HepG2 (cell line): ENCODE results near the gene CAPS2. TPM values are rescaled to one million over a fixed set of nuclear protein-coding genes. Genes with fewer than 3 reads are reported as not detected.

Experiments used
- ATAC-seq: fragments of 200-7000 bp; cut with Tn5 transposase; 3 replicates; pipeline ENCODE4 v1.9.1; 2020; ENCODE audit warnings: mild to moderate bottlenecking, moderate library complexity
- BruUV-seq: library from RNA; stranded (reverse); fragments of 400-500 nt; replicated peaks from 2 replicates; lab custom pipeline; 2021; lab: Mats Ljungman, UMichigan
- CTCF ChIA-PET: fragments of 300-600 bp; formaldehyde crosslinking; extraction: SDS; loops from one replicate; lab custom pipeline; 2021; ENCODE audit warnings: low total read pairs, inconsistent platforms, low intra/inter-chr PET ratio; lab: Yijun Ruan, JAX
- POLR2A ChIA-PET: fragments of 350-600 bp; sonication (Branson Sonifier 250); formaldehyde crosslinking; loops from one replicate; lab custom pipeline; 2020; ENCODE audit warnings: antibody characterized with exemption, inconsistent platforms; lab: Yijun Ruan, JAX
- DNase-seq: peaks from one replicate; pipeline ENCODE4 v3.0.0-alpha.2; 2015; ENCODE audit warnings: low spot score
- FAIRE-seq: peaks from 3 replicates; lab custom pipeline; 2011; peaks lifted over from hg19 to GRCh38; lab: Jason Lieb, UNC
- H2AFZ ChIP-seq: one replicate; pipeline ENCODE4 v1.6.1; 2011; ENCODE audit warnings: low read length, inconsistent platforms
- H3K27ac ChIP-seq: fragments of 300-600 bp; 3 replicates; pipeline ENCODE4 v1.8.0; 2011; ENCODE audit warnings: mixed run types, mild to moderate bottlenecking, mixed read lengths, low read length, inconsistent platforms; ENCODE audit not compliant: insufficient read depth; ENCODE audit errors: extremely low read length
- H3K27me3 ChIP-seq, 2 experiments: fragments of 200-600 bp in 1 of 2; 2 replicates in 1 of 2; 3 replicates in 1 of 2; pipeline versions ENCODE4 v1.6.0 to v1.8.0; 2011; ENCODE audit warnings: low read length in 2 of 2, mild to moderate bottlenecking in 2 of 2, moderate library complexity in 2 of 2, inconsistent platforms in 1 of 2; ENCODE audit not compliant: insufficient read depth in 2 of 2, control insufficient read depth in 1 of 2
- H3K36me3 ChIP-seq, 2 experiments: fragments of 200-600 bp in 1 of 2; replicated peaks in 1 of 2; 2 replicates in 1 of 2; 3 replicates in 1 of 2; pipeline versions ENCODE4 v1.5.1 to v1.8.0; 2011; ENCODE audit warnings: low read length in 2 of 2, inconsistent platforms in 1 of 2; ENCODE audit not compliant: insufficient read depth in 2 of 2, control insufficient read depth in 1 of 2
- H3K4me1 ChIP-seq: 2 replicates; pipeline ENCODE4 v1.5.1; 2012; ENCODE audit warnings: low read length, inconsistent platforms; ENCODE audit not compliant: insufficient read depth
- H3K4me2 ChIP-seq: 2 replicates; pipeline ENCODE4 v1.6.0; 2011; ENCODE audit warnings: low read depth, low read length, inconsistent platforms
- H3K4me3 ChIP-seq, 3 experiments: fragments of 200-600 bp in 1 of 3; sonication (generic), shearing (Covaris generic) in 1 of 3; replicated peaks in 1 of 3; 2 replicates each; pipeline ENCODE4 v1.5.1; 2011 to 2016; ENCODE audit warnings: low read length in 3 of 3, inconsistent platforms in 2 of 3, low read depth in 2 of 3, mild to moderate bottlenecking in 2 of 3, control low read depth in 1 of 3, mixed read lengths in 1 of 3; ENCODE audit not compliant: insufficient read depth in 1 of 3
- H3K79me2 ChIP-seq: one replicate; pipeline ENCODE4 v1.6.1; 2011; ENCODE audit warnings: low read length, inconsistent platforms; ENCODE audit not compliant: insufficient read depth
- H3K9ac ChIP-seq: 2 replicates; pipeline ENCODE4 v1.6.0; 2011; ENCODE audit warnings: mild to moderate bottlenecking, low read depth, low read length, inconsistent platforms; ENCODE audit not compliant: insufficient read depth
- H3K9me3 ChIP-seq: 2 replicates; pipeline ENCODE4 v1.5.1; 2012; ENCODE audit warnings: mild to moderate bottlenecking, low read length
- H4K20me1 ChIP-seq: 2 replicates; pipeline ENCODE4 v1.6.0; 2011; ENCODE audit warnings: inconsistent platforms, mild to moderate bottlenecking, low read length, moderate library complexity; ENCODE audit not compliant: insufficient read depth
- CBX1 ChIP-seq: IDR thresholded peaks from one replicate; pipeline ENCODE4 v1.6.1; 2016; ENCODE audit warnings: antibody characterized with exemption, low read depth
- CHD2 ChIP-seq: IDR thresholded peaks from 2 replicates; pipeline ENCODE4 v1.6.1; 2011; ENCODE audit warnings: low read depth, low read length, improper control_type of control experiment
- EED ChIP-seq: sonication (generic); formaldehyde crosslinking; IDR thresholded peaks from 2 replicates; pipeline ENCODE4 v1.5.0; 2020; ENCODE audit warnings: mild to moderate bottlenecking, missing genetic modification reagents
- GPBP1L1 ChIP-seq: sonication (generic); formaldehyde crosslinking; IDR thresholded peaks from 2 replicates; pipeline ENCODE4 v1.5.0; 2020; ENCODE audit warnings: mild to moderate bottlenecking, missing genetic modification reagents
- MIXL1 ChIP-seq: IDR thresholded peaks from 2 replicates; pipeline ENCODE4 v1.6.1; 2016
- MTERF4 ChIP-seq: sonication (generic); formaldehyde crosslinking; IDR thresholded peaks from 2 replicates; pipeline ENCODE4 v1.8.0; 2023; ENCODE audit warnings: mild to moderate bottlenecking, missing genetic modification reagents
- U2AF2 ChIP-seq: fragments of 200-400 bp; formaldehyde crosslinking; IDR thresholded peaks from 2 replicates; pipeline ENCODE4 v1.6.1; 2017; ENCODE audit warnings: low read depth, mild to moderate bottlenecking, low read length
- XBP1 ChIP-seq: sonication (generic); formaldehyde crosslinking; IDR thresholded peaks from 2 replicates; pipeline ENCODE4 v1.5.0; 2020; ENCODE audit warnings: missing genetic modification reagents
- ZNF230 ChIP-seq: sonication (generic); formaldehyde crosslinking; IDR thresholded peaks from 2 replicates; pipeline ENCODE4 v1.4.0; 2020; ENCODE audit warnings: mild to moderate bottlenecking, missing genetic modification reagents
- ZNF562 ChIP-seq: sonication (generic); formaldehyde crosslinking; IDR thresholded peaks from 2 replicates; pipeline ENCODE4 v1.8.0; 2022; ENCODE audit warnings: missing genetic modification reagents, borderline replicate concordance
- ZNF660 ChIP-seq: sonication (generic); formaldehyde crosslinking; IDR thresholded peaks from 2 replicates; pipeline ENCODE4 v1.5.1; 2020; ENCODE audit warnings: mild to moderate bottlenecking, low read depth, missing genetic modification reagents, borderline replicate concordance
- WGBS: methylation state at CpG from one replicate; pipeline ENCODE4 v1.1.6; 2017; ENCODE audit warnings: low lambda C conversion rate; 5-methylcytosine and 5-hydroxymethylcytosine counted together
- in situ Hi-C: cut with HindIII; loops from 2 replicates; pipeline ENCODE4 v1.10.0; 2017; ENCODE audit warnings: low pct_unique_long_range_greater_than_20kb; ENCODE audit not compliant: extremely low pct_ligation_motif_present
- intact Hi-C: fragments of 100-400 bp; cut with micrococcal nuclease; formaldehyde crosslinking; loops from one replicate; pipeline ENCODE4 v1.10.0; 2022; ENCODE audit not compliant: unreplicated experiment
- polyA plus RNA-seq, 8 experiments: library from polyadenylated mRNA; depleted of rRNA in 3 of 8; stranded (reverse) in 7 of 8; unstranded in 1 of 8; fragments of >200 nt; fragmentation: Illumina TruSeq in 4 of 8; extraction: Trizol in 4 of 8; gene quantifications; 2 replicates each; pipeline versions ENCODE4 v1.2.1 to v1.2.3, GENCODE V29; 2011 to 2016; ENCODE audit warnings: low read depth in 4 of 8, missing spikeins in 1 of 8, mixed read lengths in 1 of 8; ENCODE audit not compliant: insufficient read depth in 1 of 8
- total RNA-seq, 5 experiments: library from RNA; depleted of rRNA; stranded (reverse); fragments of >200 nt; fragmentation: Illumina TruSeq; extraction: Trizol; gene quantifications; 2 replicates each; pipeline ENCODE4 v1.2.3, GENCODE V29; 2016; ENCODE audit warnings: low read depth in 1 of 5
- TF ChIP-seq, protein P1 (sequence below): conservative IDR thresholded peaks from 2 replicates; pipeline ENCODE4 v1.6.1; 2018; ENCODE audit warnings: missing genetic modification reagents
- TF ChIP-seq, protein P2 (sequence below): IDR thresholded peaks from 2 replicates; pipeline ENCODE4 v1.6.1; 2016; ENCODE audit warnings: low read depth
- TF ChIP-seq, protein P3 (sequence below): sonication (generic); formaldehyde crosslinking; conservative IDR thresholded peaks from 2 replicates; pipeline ENCODE4 v1.4.0; 2020; ENCODE audit warnings: missing genetic modification reagents
- TF ChIP-seq, protein P4 (sequence below), 2 experiments: sonication (generic) in 1 of 2; formaldehyde crosslinking in 1 of 2; IDR thresholded peaks; 2 replicates each; pipeline versions ENCODE4 v1.4.0 to v1.6.1; 2018 to 2020; ENCODE audit warnings: missing genetic modification reagents in 2 of 2, borderline replicate concordance in 1 of 2, low read depth in 1 of 2, mild to moderate bottlenecking in 1 of 2, missing biosample characterization in 1 of 2

The CAPS2 gene
- total and polyA plus RNA-seq, 2 of the 13 experiments (the other 11 are each of a cell fraction or from before 2014, with no cell fraction given), result 0.11 TPM; not detected in 1

GRCh38 chr12:75294797-75295196 is 35.3 kb downstream of the CAPS2 start:
- CTCF ChIA-PET, result no interaction called here

More at GRCh38 chr12:75294797-75295196, 35.3 kb downstream of the CAPS2 start:
- intact Hi-C loops, result no loop called here
- POLR2A ChIA-PET, result no interaction called here
- in situ Hi-C loops, result no loop called here
- TF ChIP-seq ZNF230, result no peak
- no peak for TF ChIP-seq EED (CRISPR knock-in tag)
- TF ChIP-seq GPBP1L1 (CRISPR knock-in tag), result no peak
- TF ChIP-seq, protein P1, sequence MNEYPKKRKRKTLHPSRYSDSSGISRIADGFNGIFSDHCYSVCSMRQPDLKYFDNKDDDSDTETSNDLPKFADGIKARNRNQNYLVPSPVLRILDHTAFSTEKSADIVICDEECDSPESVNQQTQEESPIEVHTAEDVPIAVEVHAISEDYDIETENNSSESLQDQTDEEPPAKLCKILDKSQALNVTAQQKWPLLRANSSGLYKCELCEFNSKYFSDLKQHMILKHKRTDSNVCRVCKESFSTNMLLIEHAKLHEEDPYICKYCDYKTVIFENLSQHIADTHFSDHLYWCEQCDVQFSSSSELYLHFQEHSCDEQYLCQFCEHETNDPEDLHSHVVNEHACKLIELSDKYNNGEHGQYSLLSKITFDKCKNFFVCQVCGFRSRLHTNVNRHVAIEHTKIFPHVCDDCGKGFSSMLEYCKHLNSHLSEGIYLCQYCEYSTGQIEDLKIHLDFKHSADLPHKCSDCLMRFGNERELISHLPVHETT, result no peak
- TF ChIP-seq ZNF562 (CRISPR knock-in tag), result no peak
- TF ChIP-seq MTERF4 (CRISPR knock-in tag), result no peak
- no peak for TF ChIP-seq ZNF660
- TF ChIP-seq CBX1, result no peak
- no peak for TF ChIP-seq U2AF2
- TF ChIP-seq, protein P2, sequence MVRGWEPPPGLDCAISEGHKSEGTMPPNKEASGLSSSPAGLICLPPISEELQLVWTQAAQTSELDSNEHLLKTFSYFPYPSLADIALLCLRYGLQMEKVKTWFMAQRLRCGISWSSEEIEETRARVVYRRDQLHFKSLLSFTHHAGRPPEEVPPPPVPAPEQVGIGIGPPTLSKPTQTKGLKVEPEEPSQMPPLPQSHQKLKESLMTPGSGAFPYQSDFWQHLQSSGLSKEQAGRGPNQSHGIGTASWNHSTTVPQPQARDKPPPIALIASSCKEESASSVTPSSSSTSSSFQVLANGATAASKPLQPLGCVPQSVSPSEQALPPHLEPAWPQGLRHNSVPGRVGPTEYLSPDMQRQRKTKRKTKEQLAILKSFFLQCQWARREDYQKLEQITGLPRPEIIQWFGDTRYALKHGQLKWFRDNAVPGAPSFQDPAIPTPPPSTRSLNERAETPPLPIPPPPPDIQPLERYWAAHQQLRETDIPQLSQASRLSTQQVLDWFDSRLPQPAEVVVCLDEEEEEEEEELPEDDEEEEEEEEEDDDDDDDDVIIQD (CRISPR knock-in tag), result no peak
- TF ChIP-seq, protein P3, sequence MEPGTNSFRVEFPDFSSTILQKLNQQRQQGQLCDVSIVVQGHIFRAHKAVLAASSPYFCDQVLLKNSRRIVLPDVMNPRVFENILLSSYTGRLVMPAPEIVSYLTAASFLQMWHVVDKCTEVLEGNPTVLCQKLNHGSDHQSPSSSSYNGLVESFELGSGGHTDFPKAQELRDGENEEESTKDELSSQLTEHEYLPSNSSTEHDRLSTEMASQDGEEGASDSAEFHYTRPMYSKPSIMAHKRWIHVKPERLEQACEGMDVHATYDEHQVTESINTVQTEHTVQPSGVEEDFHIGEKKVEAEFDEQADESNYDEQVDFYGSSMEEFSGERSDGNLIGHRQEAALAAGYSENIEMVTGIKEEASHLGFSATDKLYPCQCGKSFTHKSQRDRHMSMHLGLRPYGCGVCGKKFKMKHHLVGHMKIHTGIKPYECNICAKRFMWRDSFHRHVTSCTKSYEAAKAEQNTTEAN, result no peak
- no peak for TF ChIP-seq XBP1
- no peak for TF ChIP-seq MIXL1 (CRISPR knock-in tag)
- no peak for TF ChIP-seq CHD2
- TF ChIP-seq, protein P4, sequence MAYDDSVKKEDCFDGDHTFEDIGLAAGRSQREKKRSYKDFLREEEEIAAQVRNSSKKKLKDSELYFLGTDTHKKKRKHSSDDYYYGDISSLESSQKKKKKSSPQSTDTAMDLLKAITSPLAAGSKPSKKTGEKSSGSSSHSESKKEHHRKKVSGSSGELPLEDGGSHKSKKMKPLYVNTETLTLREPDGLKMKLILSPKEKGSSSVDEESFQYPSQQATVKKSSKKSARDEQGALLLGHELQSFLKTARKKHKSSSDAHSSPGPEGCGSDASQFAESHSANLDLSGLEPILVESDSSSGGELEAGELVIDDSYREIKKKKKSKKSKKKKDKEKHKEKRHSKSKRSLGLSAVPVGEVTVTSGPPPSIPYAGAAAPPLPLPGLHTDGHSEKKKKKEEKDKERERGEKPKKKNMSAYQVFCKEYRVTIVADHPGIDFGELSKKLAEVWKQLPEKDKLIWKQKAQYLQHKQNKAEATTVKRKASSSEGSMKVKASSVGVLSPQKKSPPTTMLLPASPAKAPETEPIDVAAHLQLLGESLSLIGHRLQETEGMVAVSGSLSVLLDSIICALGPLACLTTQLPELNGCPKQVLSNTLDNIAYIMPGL (CRISPR knock-in tag; IDR thresholded peaks at IDR 0.05; ENCODE audit: borderline replicate concordance in 1 of 2, low read depth in 1 of 2), result no peak
- DNase-seq (no peak), ATAC-seq (no peak), FAIRE-seq (no peak)
- H3K27ac ChIP-seq, result no peak overlapping the region
- no peaks in the 10 kb centered on the region for H3K27me3 ChIP-seq
- no peaks in the 10 kb centered on the region; the same call in 1 of the 2 replicates for H4K20me1 ChIP-seq
- no peak overlapping the region for H3K4me2 ChIP-seq
- no peaks in the 10 kb centered on the region for H3K36me3 ChIP-seq
- H2AFZ ChIP-seq, result no peak overlapping the region
- no peaks in the 10 kb centered on the region for H3K4me1 ChIP-seq
- H3K9ac ChIP-seq, result no peak overlapping the region
- H3K79me2 ChIP-seq, result no peaks in the 10 kb centered on the region
- H3K9me3 ChIP-seq, result no peaks in the 10 kb centered on the region
- no peak overlapping the region for H3K4me3 ChIP-seq
- no TSS peak for BruUV-seq
- WGBS, result 4% methylated on average over 3 of the region's 3 CpGs
